SHP77 treated with DMSO at 0.1 percent for 48 hours (cell line): ENCODE measurements around the gene CCNK.

Experiments
- DNase-seq: peaks from one replicate; lab custom pipeline; 2025; lab: John Stamatoyannopoulos, UW

The CCNK gene

DNA sequence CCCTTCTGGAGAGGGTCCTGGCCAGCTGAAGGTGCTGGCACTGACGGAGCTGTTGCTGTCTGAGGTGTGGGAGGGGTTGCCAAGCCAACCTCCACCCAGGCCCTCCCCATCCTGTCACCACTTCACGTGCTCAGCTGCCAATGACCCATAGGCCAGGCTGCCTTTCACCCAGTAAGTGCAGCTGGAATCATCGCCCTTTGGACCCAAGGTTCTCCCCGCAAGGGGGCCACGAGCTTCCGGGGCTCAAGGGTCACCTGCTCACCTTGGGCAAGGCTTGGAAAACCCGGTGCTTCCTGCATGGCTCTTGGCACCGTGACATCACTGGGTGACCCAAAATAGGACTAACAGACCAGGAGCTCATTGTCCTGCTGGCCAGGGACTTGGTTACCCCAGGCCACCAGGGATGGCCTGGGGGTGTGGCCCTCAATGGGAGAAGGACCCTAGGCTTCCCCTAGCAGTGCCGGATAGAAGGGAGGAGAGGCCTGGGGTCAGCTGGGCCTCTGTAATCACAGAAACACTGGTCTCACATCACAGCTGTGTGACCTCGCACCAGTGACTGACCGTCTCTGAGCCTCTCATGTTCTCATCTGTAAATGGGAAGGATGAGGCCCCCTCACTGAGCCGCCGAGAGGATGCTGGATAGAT lies 71.5 kb downstream of the CCNK start:
- DNase-seq: no peak

DNA sequence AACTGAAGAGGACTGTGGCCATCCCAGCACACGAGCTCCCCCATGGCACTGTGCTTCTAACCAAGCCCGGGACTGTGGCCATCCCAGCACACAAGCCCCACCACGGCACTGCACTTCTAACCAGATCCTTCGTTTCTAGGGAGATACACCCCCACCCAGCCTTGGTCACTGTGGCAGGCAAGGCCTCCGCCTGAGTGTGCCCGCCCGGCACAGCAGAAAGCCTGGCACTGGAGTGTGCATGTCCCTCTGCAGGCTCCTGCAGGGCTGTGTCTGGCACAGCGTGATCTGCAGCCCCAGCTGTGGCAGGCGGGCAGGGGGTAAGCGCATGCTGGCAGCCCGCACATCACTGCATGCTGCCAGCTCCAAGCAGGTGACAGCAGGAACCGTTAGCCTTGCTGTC lies 73.0 kb downstream of the CCNK start:
- no peak for DNase-seq

DNA sequence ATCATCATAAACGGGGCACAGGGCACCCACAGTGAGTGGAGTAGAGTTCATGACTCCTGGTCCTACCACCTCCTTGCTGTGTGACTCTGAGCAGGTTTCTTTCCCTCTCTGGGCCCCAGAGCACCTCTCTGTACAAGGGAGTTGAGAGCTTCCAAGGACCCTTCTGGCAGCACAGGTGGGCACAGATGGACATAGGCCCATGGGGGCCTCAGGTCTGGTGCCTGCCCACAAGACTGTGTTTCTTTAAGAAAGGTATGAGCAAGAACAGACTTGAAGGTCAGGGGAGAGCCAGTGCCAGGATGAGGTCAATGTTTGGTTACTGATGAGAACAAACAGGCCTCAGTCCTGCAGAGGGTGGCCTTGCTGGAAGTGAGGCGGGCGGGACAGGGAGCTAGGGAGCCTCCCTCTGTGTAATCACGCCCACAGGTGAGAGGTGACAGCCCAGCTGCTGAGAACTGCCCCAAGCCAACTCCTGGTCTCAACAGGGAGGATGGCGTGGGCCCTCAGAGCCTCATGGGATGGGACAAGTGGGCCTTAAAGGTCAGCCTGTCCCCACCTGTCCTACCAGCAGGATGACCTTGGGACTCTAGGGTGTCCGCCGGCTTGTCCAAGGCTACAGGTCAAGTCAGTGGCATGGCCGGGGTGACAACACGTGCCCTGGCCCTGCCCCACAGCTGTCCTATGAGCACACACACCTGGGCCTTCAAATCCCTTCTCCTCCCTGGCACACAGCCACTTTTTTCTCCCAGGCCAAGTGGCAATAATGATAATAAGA lies 73.7 kb downstream of the CCNK start:
- no peak for DNase-seq

DNA sequence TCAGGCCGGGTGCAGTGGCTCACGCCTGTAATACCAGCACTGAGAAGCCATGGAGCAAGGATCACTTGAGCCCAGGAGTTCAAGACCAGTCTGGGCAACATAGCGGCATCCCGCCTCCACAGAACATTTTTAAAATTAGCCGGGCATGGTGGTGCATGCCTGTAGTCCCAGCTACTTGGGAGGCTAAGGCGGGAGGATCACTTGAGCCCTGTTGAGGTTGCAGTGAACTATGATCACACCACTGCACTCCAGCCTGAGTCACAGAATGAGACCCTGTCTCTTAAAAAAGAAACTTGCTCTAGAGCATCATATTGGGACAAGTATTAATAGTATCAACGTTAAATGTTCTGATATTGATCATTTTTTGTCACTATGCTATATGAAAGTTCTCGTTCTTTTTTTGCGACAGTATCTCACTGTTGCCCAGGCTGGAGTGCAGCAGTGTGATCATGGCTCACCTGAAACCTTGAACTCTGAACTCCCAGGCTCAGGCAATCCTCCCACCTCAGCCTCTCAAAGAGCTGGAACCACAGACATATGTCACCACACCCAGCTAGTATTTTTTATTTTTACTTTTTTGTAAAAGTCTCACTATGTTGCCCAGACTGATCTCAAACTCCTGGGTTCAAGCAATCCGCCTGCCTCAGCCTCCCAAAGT lies 75.1 kb downstream of the CCNK start:
- DNase-seq: no peak

DNA sequence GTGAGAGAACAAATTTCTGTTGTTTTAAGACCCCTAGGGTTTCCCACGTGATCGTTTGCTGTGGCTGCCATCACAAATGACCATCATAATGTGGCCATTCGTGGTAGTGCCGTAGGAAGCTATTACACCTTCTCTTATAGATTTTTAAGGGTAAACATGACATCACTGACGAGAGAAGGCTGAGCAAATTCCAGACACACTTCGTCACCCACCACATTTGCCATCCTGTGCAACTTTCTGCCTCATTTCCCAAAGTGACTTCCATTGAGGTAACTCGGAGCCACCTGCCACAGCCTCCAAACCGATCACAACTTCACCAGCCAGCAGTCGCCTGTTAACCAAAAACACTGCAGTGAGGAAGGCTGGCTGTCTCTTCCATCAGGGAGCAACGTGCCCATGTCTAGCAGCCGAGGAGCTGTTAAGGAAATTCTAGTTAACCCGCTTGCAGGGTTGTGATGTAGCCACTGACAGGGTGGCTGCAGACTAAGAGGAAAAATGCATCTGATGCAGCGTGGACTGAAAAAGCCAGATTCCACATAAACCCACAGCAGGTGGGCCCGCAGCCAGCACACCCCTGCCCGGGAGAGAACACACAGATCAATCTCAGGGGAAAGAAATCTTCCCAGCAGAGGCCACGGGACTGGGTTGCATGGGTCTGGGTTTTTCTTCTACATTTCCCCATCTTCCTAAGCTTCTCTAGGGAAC lies 78.2 kb downstream of the CCNK start:
- DNase-seq: no peak

DNA sequence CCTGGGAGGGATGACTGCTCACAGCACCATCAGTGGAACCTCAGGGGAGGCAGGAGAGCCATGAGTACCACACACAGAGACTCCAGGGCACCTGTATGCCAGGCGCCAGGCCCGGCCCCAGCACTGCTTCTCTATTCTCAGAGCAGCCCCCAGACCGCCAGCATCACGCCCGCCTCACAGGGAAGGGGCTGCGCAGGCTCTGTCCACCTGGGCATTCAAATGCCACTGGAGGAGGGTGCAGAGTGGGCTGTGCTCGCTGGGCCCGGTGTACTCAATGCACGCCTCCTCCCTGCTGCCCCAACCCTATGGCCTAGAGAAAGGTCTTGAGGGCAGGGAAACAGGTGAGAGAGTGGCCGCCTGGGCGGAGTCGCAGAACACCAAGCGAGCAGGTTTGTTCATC lies 79.2 kb downstream of the CCNK start:
- DNase-seq: no peak

DNA sequence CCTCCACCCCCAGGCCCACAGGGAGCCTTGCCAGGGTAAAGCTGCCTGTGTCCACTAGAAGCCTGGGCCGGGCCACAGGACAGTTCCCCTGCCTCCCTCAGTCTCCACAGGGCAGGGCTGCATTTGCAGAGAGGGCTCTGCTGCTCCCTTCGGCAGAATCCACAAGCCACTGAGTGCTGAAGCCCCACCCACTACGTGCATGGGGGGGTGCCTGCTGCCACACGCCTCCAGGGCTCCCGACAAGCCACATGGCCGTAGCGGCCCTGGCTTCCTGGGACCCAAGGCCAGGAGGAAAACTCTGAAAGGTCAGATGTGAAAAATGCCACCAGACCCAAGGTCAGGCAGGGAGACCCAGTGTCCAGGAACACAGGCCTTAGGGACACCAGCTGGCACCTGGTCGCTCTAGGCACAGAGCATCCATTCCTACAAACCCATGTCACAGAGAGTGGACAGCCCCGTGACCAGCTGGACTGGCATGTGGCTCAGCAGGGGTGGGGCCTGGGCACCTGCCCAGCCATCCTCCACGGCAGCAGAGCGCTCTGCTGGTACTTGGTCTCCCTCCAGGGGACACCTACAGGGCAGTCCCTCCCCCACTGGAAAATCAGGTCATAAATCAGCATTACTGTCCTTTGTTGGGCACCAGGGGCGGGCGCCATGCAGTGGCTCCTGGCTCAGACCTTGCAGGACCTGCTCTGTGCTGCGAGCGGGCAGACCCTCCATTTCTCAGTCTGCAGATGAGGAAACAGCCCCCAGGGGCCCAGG lies 79.9 kb downstream of the CCNK start:
- DNase-seq: no peak

DNA sequence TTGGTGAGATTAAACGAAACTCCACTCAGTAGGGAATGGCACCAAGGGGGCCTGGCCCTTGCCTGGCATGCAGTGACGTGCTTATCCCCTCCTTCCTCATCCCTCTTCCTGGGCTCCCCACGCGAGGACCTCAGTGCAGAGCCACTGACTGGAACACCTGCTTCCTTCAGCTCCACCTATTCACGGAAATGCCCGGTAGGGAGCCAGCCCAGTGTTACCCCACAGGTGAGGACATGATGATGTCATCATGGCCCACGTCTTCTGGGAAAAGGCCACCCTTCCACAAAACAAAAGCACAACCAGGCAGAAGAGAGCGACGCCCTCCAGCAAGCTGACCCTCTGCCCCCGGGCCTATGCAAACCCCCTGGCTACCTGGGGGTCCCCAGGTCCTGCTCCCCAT lies 80.7 kb downstream of the CCNK start:
- no peak for DNase-seq
